BJ (cell line): ENCODE results near the gene DDX46. TPM values are rescaled to one million over a fixed set of nuclear protein-coding genes. Genes with fewer than 3 reads are reported as not detected.
A peak's percentile ranks its signal among the peaks of the same experiment; 100 is the strongest.

Experiments
- CTCF ChIA-PET: fragments of 350-600 bp; formaldehyde crosslinking; extraction: SDS; loops from one replicate; lab custom pipeline; 2021; ENCODE audit warnings: antibody characterized with exemption, inconsistent platforms; lab: Yijun Ruan, JAX
- POLR2A ChIA-PET: fragments of 300-600 bp; sonication (Branson Sonifier 250); formaldehyde crosslinking; extraction: SDS; loops from one replicate; lab custom pipeline; 2021; ENCODE audit warnings: antibody characterized with exemption; lab: Charles Lee
- DNase-seq: peaks from one replicate; pipeline ENCODE4 v3.0.0-alpha.2; 2011; ENCODE audit warnings: low read depth
- H3K27me3 ChIP-seq: 2 replicates; pipeline ENCODE4 v1.6.0; 2011; ENCODE audit warnings: low read length; ENCODE audit not compliant: control insufficient read depth, insufficient read depth
- H3K36me3 ChIP-seq: 2 replicates; pipeline ENCODE4 v1.5.1; 2011; ENCODE audit warnings: low read length; ENCODE audit not compliant: control insufficient read depth, insufficient read depth
- H3K4me3 ChIP-seq: 2 replicates; pipeline ENCODE4 v1.5.1; 2011; ENCODE audit warnings: low read depth, mild to moderate bottlenecking, control low read depth, low read length
- polyA plus RNA-seq: library from polyadenylated mRNA; depleted of rRNA; stranded (reverse); fragments of >200 nt; gene quantifications from 2 replicates; pipeline ENCODE4 v1.2.3, GENCODE V29; 2011
- TF ChIP-seq, protein P1 (sequence below): IDR thresholded peaks from 2 replicates; pipeline ENCODE4 v1.5.1; 2011; ENCODE audit warnings: low read depth, mild to moderate bottlenecking, control low read depth, inconsistent platforms, low read length, moderate library complexity; ENCODE audit not compliant: insufficient read depth

The DDX46 gene
- polyA plus RNA-seq, 1 experiment: 19.4 TPM

DNA sequence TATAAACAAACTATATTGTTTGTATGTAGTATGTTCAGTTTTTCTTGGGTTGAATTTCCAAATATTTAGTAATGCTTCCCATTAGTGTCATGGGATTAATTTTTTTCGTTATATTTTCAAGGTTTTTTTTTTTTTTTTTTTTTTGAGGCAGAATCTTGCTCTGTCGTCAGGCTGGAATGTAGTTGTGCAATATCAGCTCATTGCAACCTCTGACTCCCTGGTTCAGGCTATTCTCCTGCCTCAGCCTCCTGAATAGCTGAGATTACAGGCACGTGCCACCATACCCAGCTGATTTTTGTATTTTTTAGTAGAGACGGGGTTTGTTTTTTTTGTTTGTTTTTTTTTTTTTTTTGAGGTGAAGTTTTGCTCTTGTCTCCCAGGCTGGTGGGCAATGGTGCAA lies 10.6 kb downstream of the DDX46 start:
- POLR2A ChIA-PET: no interaction called here
- H3K36me3 ChIP-seq: peaks cover 15% of the 10 kb centered on the region
- CTCF ChIA-PET: no interaction called here
- H3K4me3 ChIP-seq: no peak overlapping the region
- TF ChIP-seq, protein P1, sequence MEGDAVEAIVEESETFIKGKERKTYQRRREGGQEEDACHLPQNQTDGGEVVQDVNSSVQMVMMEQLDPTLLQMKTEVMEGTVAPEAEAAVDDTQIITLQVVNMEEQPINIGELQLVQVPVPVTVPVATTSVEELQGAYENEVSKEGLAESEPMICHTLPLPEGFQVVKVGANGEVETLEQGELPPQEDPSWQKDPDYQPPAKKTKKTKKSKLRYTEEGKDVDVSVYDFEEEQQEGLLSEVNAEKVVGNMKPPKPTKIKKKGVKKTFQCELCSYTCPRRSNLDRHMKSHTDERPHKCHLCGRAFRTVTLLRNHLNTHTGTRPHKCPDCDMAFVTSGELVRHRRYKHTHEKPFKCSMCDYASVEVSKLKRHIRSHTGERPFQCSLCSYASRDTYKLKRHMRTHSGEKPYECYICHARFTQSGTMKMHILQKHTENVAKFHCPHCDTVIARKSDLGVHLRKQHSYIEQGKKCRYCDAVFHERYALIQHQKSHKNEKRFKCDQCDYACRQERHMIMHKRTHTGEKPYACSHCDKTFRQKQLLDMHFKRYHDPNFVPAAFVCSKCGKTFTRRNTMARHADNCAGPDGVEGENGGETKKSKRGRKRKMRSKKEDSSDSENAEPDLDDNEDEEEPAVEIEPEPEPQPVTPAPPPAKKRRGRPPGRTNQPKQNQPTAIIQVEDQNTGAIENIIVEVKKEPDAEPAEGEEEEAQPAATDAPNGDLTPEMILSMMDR: no peak
- H3K27me3 ChIP-seq: no peaks in the 10 kb centered on the region
- no peak for DNase-seq

- TF ChIP-seq, protein P1: no peak
- CTCF ChIA-PET: interaction anchor here (0.7 to 1.2 kb wide), 2 partner anchors 23 to 132 kb away, joined by 3 to 5 read pairs; partner anchors contain the start of gene PCBD2
- DNase-seq: no peak
- POLR2A ChIA-PET: no interaction called here
- no peaks in the 10 kb centered on the region for H3K27me3 ChIP-seq
- no peak overlapping the region for H3K4me3 ChIP-seq
- peaks cover 12% of the 10 kb centered on the region for H3K36me3 ChIP-seq
Observed at GRCh38 chr5:134772461-134773125, 14.0 kb downstream of the DDX46 start.

DNA sequence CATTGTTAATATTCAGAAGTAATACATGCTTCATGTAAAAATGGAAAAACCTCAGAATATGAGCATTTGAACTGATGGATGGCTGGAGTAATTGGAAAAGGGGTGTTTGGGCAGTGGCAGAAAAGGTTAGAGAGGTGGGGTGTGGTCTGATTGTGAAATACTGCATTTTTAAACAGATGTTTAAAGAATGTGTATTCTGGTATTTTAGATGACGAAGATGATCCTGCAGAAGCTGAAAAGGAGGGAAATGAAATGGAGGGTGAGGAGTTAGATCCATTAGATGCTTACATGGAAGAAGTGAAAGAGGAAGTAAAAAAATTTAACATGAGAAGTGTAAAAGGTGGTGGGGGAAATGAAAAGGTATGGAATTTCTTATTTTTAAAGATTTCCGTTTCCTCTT lies 18.8 kb downstream of the DDX46 start:
- H3K4me3 ChIP-seq: no peak overlapping the region
- no peaks in the 10 kb centered on the region for H3K27me3 ChIP-seq
- POLR2A ChIA-PET: no interaction called here
- DNase-seq: no peak
- peaks cover 13% of the 10 kb centered on the region for H3K36me3 ChIP-seq
- TF ChIP-seq, protein P1: no peak
- CTCF ChIA-PET: no interaction called here

GRCh38 chr5:134784241-134784920 lies 25.8 kb downstream of the DDX46 start:
- no peak for DNase-seq
- TF ChIP-seq, protein P1: peak; percentile 32
- peaks cover 5% of the 10 kb centered on the region; the same call in 1 of the 2 replicates for H3K36me3 ChIP-seq
- ChIA-PET CTCF (interaction anchor here (1.3 kb wide), 1 partner anchor 120 kb away, joined by 9 read pairs; the partner anchor contains the start of gene PCBD2), POLR2A (no interaction called here)
- no peak overlapping the region for H3K4me3 ChIP-seq
- no peaks in the 10 kb centered on the region for H3K27me3 ChIP-seq

DNA sequence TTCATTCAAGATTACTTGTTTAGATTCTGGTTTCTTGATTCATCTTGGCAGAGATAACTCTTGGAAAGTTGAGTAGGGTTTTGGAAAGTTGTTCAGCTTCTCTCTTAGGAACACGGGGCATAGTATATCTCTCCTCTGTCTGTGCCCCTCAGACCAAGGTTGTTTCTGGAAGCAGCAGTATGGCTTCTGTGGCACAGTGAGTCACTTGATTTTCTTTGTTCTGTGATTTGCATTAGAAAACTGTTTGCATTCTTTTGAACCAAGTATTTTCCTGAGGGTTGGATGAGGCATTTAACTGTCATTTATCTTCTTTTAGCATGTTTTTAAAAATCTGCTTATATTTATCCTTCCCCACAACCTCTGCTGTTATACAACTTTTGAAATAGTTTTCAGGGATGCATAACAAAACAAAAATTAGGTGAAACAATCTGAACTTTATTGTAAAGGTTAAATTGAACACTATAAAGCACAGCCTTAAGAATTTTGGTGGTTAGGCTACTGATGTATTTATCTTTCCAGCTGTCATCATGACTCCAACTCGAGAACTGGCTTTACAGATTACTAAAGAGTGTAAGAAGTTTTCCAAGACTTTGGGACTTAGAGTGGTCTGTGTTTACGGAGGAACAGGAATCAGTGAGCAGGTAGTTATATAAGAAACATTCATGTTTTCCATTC lies 26.5 kb downstream of the DDX46 start:
- no peak overlapping the region for H3K4me3 ChIP-seq
- ChIA-PET CTCF (interaction anchor here (1.3 kb wide), 1 partner anchor 120 kb away, joined by 9 read pairs; the partner anchor contains the start of gene PCBD2), POLR2A (no interaction called here)
- TF ChIP-seq, protein P1: no peak
- peaks cover 3% of the 10 kb centered on the region; the same call in 1 of the 2 replicates for H3K36me3 ChIP-seq
- DNase-seq: no peak
- H3K27me3 ChIP-seq: no peaks in the 10 kb centered on the region
